GM18508 (cell line): ENCODE results near the gene ART5.
"Not testable (repeated sequence)": the region's sequence is repeated elsewhere in the genome, so short reads cannot be mapped to it uniquely, and the experiment has no call there.

Experiments used
- ATAC-seq: cut with Tn5 transposase; IDR thresholded peaks from one replicate; pipeline ENCODE4 v1.9.1; 2021; ENCODE audit warnings: moderate number of reproducible peaks; ENCODE audit not compliant: insufficient read depth, unreplicated experiment

Gene ART5

DNA sequence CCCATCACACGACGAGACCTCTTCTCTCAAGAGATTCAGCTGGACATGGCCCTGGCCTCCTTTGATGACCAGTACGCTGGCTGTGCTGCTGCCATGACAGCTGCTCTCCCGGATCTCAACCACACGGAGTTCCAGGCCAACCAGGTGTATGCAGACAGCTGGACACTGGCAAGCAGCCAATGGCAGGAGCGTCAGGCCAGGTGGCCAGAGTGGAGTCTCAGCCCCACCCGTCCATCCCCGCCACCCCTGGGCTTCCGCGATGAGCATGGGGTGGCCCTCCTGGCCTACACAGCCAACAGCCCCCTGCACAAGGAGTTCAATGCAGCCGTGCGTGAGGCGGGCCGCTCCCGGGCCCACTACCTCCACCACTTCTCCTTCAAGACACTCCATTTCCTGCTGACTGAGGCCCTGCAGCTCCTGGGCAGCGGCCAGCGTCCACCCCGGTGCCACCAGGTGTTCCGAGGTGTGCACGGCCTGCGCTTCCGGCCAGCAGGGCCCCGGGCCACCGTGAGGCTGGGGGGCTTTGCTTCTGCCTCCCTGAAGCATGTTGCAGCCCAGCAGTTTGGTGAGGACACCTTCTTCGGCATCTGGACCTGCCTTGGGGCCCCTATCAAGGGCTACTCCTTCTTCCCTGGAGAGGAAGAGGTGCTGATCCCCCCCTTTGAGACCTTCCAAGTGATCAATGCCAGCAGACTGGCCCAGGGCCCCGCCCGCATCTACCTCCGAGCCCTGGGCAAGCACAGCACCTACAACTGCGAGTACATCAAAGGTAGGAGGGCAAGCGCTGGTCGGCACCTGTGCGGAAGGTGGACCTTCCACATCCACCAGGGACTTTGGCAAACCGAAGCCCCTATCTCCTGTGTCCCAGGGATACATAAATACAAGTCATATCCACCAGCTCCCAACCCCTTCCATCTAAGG lies 18.1 kb upstream of the ART5 start:
- no peak for ATAC-seq

GRCh38 chr11:3658252-3658651 lies 16.5 kb upstream of the ART5 start:
- no peak for ATAC-seq

- not testable (repeated sequence) for ATAC-seq
Observed at GRCh38 chr11:3657331-3657730, 15.5 kb upstream of the ART5 start.

GRCh38 chr11:3655547-3655946 lies 13.8 kb upstream of the ART5 start:
- no peak for ATAC-seq

DNA sequence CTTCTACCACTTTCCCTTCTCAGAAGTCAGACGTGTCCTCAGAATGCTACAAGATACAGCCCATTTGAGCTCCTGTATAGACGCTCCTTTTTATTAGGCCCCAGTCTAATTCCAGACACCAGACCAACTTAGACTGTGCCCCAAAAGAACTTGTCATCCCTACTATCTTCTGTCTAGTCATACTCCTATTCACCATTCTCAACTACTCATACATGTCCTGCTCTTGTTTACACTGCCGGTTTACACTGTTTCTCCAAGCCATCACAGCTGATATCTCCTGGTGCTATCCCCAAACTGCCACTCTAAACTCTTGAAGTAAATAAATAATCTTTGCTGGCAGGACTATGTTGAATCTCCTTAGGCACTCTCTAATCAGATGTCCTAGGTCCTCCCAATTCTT lies 10.7 kb upstream of the ART5 start:
- ATAC-seq = not testable (repeated sequence)

DNA sequence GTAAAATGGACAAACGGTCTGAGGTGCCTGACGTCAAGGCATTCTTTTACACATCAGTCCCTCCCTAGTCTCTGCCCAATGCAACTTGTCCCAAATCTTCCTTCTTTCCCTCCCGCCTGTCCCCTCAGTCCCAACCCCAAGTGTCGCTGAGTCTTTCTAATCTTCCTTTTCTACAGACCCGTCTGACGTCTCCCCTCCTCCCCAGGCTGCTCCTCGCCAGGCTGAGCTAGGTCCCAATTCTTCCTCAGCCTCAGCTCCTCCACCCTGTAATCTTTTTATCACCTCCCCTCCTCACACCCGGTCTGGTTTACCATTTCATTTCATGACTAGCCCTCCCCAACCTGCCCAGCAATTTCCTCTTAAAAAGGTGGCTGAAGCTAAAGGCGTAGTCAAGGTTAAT lies 7.6 kb upstream of the ART5 start:
- not testable (repeated sequence) for ATAC-seq

GRCh38 chr11:3648843-3649242 lies 7.1 kb upstream of the ART5 start:
- not testable (repeated sequence) for ATAC-seq

DNA sequence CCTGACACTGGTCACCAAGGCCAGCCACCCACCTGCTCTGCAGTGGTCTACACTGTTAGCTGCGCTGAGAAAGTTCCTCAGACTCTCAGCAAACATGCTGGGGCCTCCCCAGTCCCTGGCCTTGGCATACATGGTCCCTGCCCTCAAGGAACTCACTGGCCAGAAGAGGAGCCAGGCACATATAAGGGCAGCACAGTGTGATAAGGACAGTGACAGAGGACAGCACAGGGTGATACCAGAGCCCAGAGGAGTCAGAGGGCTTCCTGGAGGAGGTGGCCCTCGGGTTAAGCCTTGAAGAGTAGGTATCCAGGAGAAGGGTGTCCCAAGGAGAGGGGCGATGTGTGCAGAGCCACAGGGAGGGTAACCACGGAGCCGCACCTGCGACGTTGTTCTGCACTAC lies 3.8 kb upstream of the ART5 start:
- no peak for ATAC-seq

GRCh38 chr11:3644817-3645235 lies 3.0 kb upstream of the ART5 start, which contains the start of gene ART1:
Gene ART1 (plus strand): TSS chr11:3645128. CDS start chr11:3659214, 14,086 bp downstream.
- ATAC-seq = no peak

DNA sequence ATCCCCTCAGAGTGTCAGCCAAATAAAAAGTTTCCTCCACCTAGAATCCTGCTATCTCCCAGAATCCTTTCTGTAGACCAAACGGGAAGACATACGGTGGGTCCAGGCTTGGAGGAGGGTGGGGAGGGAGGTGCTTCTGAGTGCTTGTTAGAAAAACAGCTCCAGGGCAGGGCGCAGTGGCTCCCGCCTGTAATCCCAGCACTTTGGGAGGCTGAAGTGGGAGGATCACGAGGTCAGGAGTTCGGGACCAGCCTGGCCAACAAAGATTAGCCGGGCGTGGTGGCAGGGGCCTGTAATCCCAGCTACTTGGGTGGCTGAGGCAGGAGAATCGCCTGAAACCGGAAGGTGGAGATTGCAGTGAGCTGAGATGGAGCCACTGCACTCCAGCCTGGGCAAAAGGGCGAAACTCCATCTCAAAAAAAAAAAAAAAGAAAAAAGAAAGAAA lies 1.3 kb upstream of the ART5 start:
- ATAC-seq = not testable (repeated sequence)

- no peak for ATAC-seq
Observed at GRCh38 chr11:3642071-3642951, 519 bp upstream of the ART5 start.

GRCh38 chr11:3641191-3641590 lies 601 bp downstream of the ART5 start:
- no peak for ATAC-seq

- ATAC-seq = no peak
Observed at GRCh38 chr11:3639841-3640240, 2.0 kb downstream of the ART5 start.

- no peak for ATAC-seq
Observed at GRCh38 chr11:3638513-3638912, 3.3 kb downstream of the ART5 start.

DNA sequence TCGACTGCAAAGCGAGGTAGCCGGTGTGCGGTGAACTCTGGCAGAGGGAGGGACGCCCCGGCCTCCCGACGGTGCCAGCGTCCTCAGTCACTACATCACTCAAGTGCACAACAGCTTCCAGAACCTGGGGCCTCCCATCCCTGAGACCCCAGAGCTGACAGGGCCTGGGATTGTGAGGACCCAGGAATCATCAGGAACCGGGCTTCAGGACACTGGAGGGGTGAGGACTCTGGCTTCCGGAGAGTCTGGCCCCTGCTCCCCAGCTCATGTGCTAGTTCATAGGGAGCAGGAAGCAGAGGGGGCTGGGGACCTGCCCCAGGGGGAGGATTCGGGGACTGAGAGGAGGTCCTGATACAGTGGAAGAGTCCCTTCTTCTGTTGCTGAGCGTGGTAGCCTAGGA lies 4.6 kb downstream of the ART5 start:
- no peak for ATAC-seq

DNA sequence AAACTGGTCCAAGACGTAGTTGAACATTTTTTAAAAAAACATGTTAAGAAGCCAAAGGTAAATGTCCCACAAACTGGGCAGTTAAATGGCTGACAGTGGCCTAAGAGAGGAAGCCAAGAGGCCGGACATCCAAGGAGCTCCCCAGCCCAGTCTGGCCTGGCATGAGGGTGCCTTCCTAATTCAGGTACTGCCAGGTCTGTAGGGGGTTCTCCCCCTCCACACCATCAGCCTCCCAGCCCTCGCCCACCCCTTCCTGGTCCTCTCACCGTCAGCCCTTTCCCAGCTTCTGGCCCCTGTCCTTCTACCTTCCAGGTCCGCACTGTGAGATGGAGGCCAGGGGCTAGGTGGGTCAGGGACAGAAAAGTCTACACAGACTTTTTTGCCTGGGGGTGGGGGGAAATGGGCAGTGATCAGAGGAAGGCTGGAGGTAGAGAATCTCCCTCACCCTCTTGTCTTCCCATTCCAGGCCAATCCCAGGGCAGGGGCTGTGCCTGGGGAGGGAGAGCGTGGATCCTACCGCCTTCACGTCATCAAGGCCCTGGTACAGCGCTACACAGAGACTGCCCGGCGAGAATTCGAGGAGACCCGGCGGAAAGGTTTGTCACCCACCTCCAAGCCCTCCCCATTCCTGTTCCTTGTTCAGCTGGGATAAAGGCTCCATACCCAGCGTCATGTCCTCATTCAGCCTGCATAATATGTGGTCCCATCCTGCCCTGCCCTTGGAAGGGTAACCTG lies 6.0 kb downstream of the ART5 start:
- ATAC-seq = no peak

DNA sequence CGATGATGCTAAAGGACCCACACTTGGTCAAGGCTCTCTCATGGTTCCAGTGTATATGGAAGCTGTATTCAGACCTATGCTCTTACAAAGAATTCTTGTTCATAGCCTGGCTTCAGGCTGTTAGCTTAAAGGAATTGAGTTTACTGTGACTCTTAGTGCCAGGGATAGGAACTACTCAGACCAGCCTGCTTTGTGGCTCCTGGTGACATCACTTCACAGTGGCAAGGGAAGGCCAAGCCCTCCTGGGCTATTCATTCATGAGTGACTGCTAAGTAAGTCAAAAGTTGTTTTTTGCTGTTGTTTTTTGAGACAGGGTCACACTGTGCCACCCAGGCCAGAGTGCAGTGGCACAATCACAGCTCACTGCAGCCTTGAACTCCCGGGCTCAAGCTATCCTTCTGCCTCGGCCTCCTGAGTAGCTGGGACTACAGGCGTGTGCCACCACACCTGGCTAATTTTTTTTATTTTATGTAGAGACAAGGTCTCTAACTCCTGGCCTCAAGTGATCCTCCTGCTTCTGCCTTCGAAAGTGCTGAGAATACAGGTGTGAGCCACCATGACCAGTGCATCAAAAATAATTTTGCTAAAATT lies 9.6 kb downstream of the ART5 start:
- ATAC-seq = no peak

- no peak for ATAC-seq
Observed at GRCh38 chr11:3631331-3631730, 10.5 kb downstream of the ART5 start.

DNA sequence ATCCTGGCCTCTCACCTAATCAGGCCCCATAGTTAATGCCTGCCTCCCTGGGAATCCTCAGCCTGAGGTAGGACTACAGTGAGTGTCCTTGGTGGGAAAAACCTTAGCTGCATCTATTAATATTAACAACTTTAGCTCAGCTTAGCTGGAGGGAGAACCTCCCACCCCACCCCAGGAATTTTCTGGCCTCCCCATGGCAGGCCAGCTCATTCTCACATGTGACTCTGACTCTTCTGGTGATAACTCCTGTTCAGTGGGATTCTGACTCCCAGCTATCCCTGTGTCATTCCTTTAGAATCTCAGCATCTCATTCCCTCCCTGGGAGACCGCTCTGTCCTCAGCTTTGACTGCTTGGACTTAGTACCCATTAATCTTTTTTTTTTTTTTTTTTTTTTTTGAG lies 14.5 kb downstream of the ART5 start:
- no peak for ATAC-seq
